Muscle layer of duodenum (tissue), 2 donors: Measurements from ENCODE around the gene CELF6.
A peak's percentile ranks its signal among the peaks of the same experiment; 100 is the strongest.

Experiments used
- H3K27ac ChIP-seq: one replicate; pipeline ENCODE4 v1.7.0; 2013; ENCODE audit warnings: mild to moderate bottlenecking, low read length
- H3K27me3 ChIP-seq: one replicate; pipeline ENCODE4 v1.7.0; 2013; ENCODE audit warnings: low read depth, mild to moderate bottlenecking, control low read depth, low read length
- H3K36me3 ChIP-seq, 2 donors: one replicate each; pipeline ENCODE4 v1.7.0; 2013; ENCODE audit warnings: low read length in 2 of 2, control low read depth in 1 of 2, mild to moderate bottlenecking in 1 of 2; ENCODE audit not compliant: insufficient read depth in 2 of 2, control insufficient read depth in 1 of 2
- H3K4me1 ChIP-seq, 2 donors: one replicate each; pipeline ENCODE4 v1.7.0; 2013; ENCODE audit warnings: low read length in 2 of 2, mild to moderate bottlenecking in 2 of 2, control low read depth in 1 of 2, moderate library complexity in 1 of 2; ENCODE audit not compliant: insufficient read depth in 2 of 2, control insufficient read depth in 1 of 2
- H3K4me3 ChIP-seq, 2 donors: one replicate each; pipeline ENCODE4 v1.7.0; 2013; ENCODE audit warnings: low read length in 2 of 2, low read depth in 1 of 2, mild to moderate bottlenecking in 1 of 2
- H3K9me3 ChIP-seq, 2 donors: one replicate each; pipeline ENCODE4 v1.7.0; 2013; ENCODE audit warnings: low read length in 2 of 2, control low read depth in 1 of 2, mild to moderate bottlenecking in 1 of 2; ENCODE audit not compliant: control insufficient read depth in 1 of 2
- donor health status: healthy.

The CELF6 gene

GRCh38 chr15:72271895-72272212, 48.1 kb downstream of the CELF6 start:
- H3K27ac ChIP-seq = peak overlapping the region; percentile 46
- H3K9me3 ChIP-seq = no peaks in the 10 kb centered on the region
- H3K4me1 ChIP-seq = peaks cover 5 to 26% of the 10 kb centered on the region in 2 donors
- H3K4me3 ChIP-seq = peak overlapping the region; percentile 70 to 80
- no peaks in the 10 kb centered on the region for H3K27me3 ChIP-seq
- peaks cover 6 to 32% of the 10 kb centered on the region in 2 donors for H3K36me3 ChIP-seq

DNA sequence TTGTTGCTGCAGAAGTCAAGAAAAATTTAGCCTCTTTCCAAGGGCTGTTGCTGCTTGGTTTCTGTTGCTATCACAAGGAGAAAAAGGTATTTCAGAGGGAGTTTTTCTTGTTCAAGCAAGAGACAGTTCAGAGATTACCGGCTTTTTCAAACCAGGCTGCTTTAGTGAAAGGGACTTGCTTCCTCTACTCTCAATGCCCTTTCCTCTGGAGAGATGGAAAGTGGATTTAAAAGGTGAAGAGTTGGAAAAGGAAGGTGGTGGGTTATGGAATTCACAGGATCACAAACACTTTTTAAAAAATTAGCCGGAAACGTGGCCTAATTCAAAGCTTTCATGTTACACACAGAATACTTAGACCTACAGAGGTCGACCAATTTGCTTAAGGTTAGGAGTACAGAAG, 48.7 kb downstream of the CELF6 start:
- peaks cover 12 to 39% of the 10 kb centered on the region in 2 donors for H3K36me3 ChIP-seq

DNA sequence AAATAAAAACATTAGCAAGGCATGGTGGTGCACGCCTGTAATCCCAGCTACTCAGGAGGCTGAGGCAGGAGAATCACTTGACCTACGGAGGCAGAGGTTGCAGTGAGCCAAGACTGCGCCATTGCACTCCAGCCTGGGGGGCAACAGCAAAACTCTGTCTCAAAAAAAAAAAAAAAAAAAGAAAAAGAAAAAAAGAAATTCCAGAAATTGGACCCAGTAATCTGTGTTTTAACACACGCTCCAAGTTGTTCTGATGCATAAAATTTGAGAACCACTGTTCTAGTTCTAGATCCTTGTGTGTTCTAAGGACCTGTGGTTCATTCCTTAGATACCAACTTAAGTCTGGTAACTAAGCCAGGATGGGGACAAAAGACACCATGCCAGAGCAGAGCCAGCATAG, 50.2 kb downstream of the CELF6 start:
- Histone ChIP-seq H3K9me3 (no peaks in the 10 kb centered on the region), H3K4me1 (peaks cover 5 to 26% of the 10 kb centered on the region in 2 donors), H3K36me3 (peaks cover 27 to 54% of the 10 kb centered on the region in 2 donors), H3K27ac (no peak overlapping the region), H3K27me3 (no peaks in the 10 kb centered on the region), H3K4me3 (no peak overlapping the region)

More for the DNA sequence above, 48.7 kb downstream of the CELF6 start:
- Histone ChIP-seq H3K27ac (peak overlapping the region; percentile 46), H3K9me3 (no peaks in the 10 kb centered on the region), H3K4me3 (peak overlapping the region; percentile 70 to 80), H3K4me1 (peaks cover 5 to 26% of the 10 kb centered on the region in 2 donors), H3K27me3 (no peaks in the 10 kb centered on the region)

GRCh38 chr15:72265031-72265430, 54.9 kb downstream of the CELF6 start:
- Histone ChIP-seq H3K27me3 (no peaks in the 10 kb centered on the region), H3K4me1 (no peaks in the 10 kb centered on the region), H3K27ac (no peak overlapping the region), H3K9me3 (no peaks in the 10 kb centered on the region), H3K4me3 (no peak overlapping the region), H3K36me3 (peaks cover 69 to 88% of the 10 kb centered on the region in 2 donors)

DNA sequence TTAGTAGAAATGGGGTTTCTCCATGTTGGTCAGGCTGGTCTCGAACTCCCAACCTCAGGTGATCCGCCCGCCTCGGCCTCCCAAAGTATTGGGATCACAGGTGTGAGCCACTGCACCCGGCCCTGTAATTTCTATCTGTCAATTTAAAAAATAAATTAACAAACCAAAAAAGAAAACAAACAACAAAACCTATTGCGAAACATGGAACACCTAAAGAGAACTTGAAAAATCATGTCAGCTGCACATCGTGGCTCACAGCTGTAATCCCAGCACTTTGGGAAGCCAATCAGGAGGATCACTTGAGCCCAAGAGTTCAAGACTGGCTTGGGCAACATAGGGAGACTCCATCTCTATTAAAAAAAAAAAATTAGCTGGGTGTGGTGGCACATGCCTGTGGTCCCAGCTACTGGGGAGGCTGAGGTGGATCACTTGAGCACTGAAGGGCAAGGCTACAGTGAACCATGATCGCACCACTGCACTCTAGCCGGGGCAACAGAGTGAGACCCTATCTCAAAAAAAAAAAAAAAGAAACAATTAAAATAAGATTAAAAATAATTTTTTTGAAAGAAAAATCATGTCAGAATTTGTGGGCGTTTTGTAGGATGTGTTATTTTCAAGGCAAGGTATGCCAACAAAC, 67.2 kb downstream of the CELF6 start:
- Histone ChIP-seq H3K4me1 (no peaks in the 10 kb centered on the region), H3K9me3 (no peaks in the 10 kb centered on the region), H3K4me3 (no peak overlapping the region), H3K27me3 (no peaks in the 10 kb centered on the region), H3K27ac (no peak overlapping the region), H3K36me3 (peaks cover 75 to 94% of the 10 kb centered on the region in 2 donors)

- Histone ChIP-seq H3K36me3 (peaks cover 58 to 68% of the 10 kb centered on the region in 2 donors), H3K4me3 (no peak overlapping the region), H3K27ac (no peak overlapping the region), H3K27me3 (no peaks in the 10 kb centered on the region), H3K4me1 (no peaks in the 10 kb centered on the region), H3K9me3 (no peaks in the 10 kb centered on the region)
Observed at GRCh38 chr15:72249142-72249810, 70.7 kb downstream of the CELF6 start.

DNA sequence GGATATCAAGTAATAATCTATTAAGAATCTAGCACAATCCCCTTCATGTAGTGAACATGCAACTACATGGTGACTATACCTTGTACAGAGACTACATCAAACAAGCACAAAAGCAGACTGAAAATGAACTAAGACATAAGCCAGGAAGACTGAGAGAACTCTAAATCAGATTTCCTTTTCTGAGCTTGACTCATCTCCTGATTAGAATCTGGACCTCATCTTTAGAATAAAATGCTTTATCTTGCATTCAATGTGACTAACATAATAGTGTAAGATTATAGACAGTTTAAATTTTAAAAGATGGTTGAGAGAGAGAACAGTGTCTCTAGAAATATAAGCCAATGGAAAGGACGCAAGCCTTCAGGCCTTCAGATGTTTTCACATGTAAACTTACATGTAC, 71.4 kb downstream of the CELF6 start:
- Histone ChIP-seq H3K27me3 (no peaks in the 10 kb centered on the region), H3K4me1 (no peaks in the 10 kb centered on the region), H3K9me3 (no peaks in the 10 kb centered on the region), H3K4me3 (no peak overlapping the region), H3K36me3 (peaks cover 56 to 68% of the 10 kb centered on the region in 2 donors), H3K27ac (no peak overlapping the region)

DNA sequence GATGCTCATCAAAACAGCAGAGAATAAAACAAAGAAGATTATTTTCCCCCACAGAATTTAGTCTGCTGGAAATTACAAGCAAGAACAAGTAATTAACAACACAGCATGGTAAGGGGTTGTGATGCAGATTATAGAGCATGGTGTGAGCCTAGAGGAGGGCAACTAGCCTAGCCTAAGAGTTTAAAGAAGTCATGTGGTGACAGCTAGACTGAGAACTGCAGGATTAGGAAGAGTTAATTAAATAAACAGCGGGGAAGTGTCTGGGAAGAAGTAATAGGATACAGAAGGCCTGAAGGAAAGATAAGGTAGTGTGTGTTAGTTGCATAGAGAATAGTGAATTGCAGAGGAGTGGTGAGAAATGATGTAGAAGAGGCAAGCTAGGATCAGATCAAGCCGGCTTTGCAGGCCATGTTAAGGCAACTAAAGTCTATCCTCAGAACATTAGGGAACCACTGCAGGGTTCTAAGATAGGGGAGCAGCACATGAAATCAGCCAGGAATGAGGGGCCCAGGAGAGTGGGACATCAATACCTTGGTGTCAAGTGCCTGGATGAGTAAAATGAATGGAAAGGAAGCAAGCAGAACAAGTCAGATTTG, 77.1 kb downstream of the CELF6 start:
- Histone ChIP-seq H3K27ac (no peak overlapping the region), H3K4me3 (no peak overlapping the region), H3K36me3 (peaks cover 42 to 56% of the 10 kb centered on the region in 2 donors), H3K4me1 (no peaks in the 10 kb centered on the region), H3K9me3 (no peaks in the 10 kb centered on the region), H3K27me3 (no peaks in the 10 kb centered on the region)

DNA sequence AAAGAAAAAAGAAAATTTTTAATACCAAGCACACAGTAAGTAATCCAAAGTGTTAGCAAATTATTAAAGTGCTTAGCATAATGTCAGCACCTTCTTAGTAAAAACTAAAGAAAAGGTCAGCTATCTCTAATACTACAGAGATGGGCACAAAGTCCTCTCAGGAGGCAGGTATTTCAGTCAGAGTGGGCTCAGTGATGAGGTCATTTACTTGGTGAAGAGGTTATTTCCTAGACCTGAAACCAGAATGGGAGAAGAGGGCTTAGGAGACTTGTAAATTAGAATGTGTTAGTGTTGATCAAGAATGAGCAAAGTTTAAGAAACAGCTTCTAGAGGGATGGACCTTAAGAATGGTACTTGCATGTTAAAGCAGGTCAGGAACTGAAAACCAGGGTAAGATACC, 80.3 kb downstream of the CELF6 start:
- Histone ChIP-seq H3K4me1 (peaks cover 0 to 7% of the 10 kb centered on the region in 2 donors), H3K4me3 (no peak overlapping the region), H3K27me3 (no peaks in the 10 kb centered on the region), H3K27ac (no peak overlapping the region), H3K9me3 (no peaks in the 10 kb centered on the region), H3K36me3 (peaks cover 39 to 59% of the 10 kb centered on the region in 2 donors)

DNA sequence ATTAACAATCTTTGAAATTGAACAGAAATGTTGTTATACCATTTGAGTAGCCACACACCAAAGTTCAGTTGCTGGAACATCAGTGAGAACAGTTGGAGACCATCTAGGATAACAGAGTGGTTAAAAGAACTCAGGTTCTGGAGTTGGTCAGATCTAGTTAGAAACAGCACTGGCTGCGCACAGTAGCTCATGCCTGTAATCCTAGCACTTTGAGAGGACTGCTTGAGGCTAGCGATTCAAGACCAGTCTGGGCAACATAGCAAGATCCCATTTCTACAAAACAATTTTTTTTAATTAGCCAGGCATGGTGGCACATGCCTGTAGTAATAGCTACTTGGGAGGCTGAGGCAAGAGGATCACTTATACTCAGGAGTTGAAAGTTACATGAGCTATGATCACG, 81.4 kb downstream of the CELF6 start:
- Histone ChIP-seq H3K27ac (no peak overlapping the region), H3K36me3 (peaks cover 30 to 48% of the 10 kb centered on the region in 2 donors)

GRCh38 chr15:72237853-72238224, 82.1 kb downstream of the CELF6 start:
- Histone ChIP-seq H3K4me3 (no peak overlapping the region), H3K27ac (no peak overlapping the region), H3K4me1 (peaks cover 1 to 7% of the 10 kb centered on the region in 2 donors), H3K9me3 (no peaks in the 10 kb centered on the region), H3K36me3 (peaks cover 24 to 40% of the 10 kb centered on the region in 2 donors), H3K27me3 (no peaks in the 10 kb centered on the region)

More for the DNA sequence above, 81.4 kb downstream of the CELF6 start:
- Histone ChIP-seq H3K27me3 (no peaks in the 10 kb centered on the region), H3K9me3 (no peaks in the 10 kb centered on the region), H3K4me3 (no peak overlapping the region), H3K4me1 (peaks cover 0 to 7% of the 10 kb centered on the region in 2 donors)
